Activated CD4-positive, CD25-positive, alpha-beta regulatory T cell treated with anti-CD3 and anti-CD28 coated beads, Interleukin-2, amount 50 U/mL, for 24 hours (primary cell): ENCODE measurements around the gene PLD4.

Experiments
- ATAC-seq, 2 donors: fragments of 150-1000 bp; cut with Tn5 transposase; one replicate each; pipeline ENCODE4 v1.10.0; 2021; ENCODE audit warnings: mild to moderate bottlenecking in 1 of 2, moderate library complexity in 1 of 2

PLD4 gene

DNA sequence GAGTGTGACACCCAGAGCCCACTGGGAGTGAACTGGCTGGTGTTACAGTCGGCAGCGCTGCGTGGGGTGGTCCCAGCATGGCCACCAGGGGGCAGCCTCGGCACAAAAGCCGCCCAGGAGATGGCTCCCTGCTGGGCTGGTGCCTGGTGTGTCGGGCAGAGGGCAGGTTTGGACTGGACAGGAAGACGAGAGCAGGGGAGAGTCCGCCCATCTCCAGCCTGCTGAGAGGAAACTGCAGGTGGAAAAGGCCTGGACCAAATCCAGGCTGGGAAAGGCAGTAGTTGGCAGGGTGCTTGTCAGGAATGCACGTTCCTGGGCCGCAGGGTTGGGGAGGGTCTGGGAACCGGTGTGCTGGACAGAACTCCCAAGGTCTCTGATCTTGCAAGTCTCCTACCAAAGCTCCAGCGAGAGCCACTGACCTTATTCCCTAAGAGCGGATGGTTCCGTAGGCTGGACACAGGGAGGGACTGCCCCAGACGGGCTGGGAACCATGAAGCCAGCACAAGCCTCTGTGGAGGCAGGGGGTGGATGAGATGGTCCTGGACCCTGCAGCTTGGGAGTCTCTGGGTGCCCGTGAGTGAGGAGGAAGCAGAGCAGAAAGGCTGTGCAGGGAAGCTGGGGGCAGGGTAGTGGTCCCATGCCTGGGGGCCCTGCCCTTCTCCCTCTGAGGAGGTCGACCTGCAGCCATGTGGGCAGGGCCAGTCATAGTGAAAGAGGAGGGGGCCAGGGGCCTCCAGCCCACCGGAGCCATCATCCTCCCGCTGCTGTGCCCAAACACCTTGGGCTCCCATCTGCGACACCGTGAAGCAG lies 51.7 kb downstream of the PLD4 start:
- ATAC-seq, result peak; percentile 85 to 87

DNA sequence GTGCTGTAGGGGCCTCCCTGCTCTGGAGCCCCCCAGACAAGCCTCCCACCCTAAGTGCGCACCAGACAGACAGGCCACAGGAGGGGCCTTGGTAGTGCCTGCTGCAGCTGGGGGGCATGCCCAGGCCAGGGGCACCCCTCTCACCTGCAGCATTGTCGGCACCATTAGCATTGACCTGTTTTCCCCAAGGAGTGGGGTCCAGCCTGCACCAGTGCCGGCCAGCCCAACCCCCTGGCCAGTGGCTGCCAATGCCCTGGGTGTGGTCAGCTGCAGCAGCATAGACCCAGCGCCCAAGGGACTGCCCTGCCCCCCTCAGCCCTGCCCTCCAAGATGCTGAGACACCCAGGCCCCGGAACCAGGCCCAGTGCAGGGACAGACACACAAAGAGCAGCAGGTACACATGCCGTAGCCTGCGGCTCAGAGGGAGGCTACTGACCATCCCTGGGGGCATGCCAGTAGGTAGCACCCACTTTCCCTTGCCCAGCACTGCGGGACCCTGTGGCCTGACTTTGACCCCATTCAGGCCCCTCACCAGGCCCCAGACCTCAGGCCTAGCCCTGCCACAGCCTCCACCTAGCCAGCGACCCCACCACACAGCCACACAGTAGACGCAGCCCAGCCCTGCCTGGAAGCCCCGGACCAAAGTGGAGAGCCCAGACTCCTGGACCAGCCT lies 52.5 kb downstream of the PLD4 start:
- ATAC-seq, result no peak

DNA sequence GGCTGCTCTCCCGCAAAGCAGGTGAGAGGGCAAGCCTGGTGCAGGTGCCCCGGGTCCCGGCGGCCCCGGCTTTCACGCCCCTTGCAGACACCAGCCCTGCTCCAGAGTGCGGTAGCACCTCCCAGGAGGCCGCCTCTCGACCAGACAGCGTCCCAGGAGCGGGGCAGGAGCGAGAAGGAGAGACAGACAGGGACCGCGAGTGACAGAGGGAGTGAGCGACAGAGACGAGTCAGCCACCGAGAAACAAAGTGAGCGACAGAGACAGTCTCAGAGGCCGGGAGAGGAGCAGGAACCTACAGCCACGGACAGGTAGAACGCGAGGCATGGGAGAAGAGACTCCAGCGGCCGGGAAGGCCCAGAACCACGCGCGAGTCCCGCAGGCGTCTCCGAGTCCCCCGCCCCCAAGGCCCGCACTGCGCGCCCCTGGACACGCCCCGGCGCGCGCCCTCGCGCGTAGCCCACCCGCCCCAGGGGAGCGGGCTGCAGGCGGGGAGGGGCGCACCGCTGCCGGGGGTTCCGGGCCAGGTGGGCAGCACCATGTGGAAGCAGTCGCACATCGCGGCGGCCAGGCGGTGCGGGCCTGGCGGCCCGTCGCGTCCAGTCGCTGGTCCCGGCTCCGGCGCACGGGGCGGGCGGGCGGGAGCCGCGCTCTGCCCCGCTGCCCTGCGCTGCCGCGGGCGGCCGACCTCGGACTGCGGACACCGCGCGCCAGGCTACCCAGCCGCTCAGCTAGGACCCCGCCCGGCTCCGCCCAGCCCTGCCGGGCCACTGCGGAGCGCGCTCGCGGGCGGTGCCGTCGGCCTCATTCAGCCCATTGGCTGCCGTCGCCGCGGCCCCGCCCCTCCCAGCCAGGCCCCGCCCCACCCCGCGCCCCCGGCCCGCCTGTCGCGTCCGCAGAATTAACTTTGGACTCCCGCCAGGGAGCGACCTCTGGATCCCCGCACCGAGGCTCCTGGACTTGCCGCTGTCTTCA lies 53.3 kb downstream of the PLD4 start, which contains the start of gene AHNAK2:
Gene AHNAK2, minus strand, starts transcription at position 694 of the 973 bp plus-strand sequence. Its CDS starts 137 bp downstream, at position 557.
- peak; percentile 68 to 74 for ATAC-seq

DNA sequence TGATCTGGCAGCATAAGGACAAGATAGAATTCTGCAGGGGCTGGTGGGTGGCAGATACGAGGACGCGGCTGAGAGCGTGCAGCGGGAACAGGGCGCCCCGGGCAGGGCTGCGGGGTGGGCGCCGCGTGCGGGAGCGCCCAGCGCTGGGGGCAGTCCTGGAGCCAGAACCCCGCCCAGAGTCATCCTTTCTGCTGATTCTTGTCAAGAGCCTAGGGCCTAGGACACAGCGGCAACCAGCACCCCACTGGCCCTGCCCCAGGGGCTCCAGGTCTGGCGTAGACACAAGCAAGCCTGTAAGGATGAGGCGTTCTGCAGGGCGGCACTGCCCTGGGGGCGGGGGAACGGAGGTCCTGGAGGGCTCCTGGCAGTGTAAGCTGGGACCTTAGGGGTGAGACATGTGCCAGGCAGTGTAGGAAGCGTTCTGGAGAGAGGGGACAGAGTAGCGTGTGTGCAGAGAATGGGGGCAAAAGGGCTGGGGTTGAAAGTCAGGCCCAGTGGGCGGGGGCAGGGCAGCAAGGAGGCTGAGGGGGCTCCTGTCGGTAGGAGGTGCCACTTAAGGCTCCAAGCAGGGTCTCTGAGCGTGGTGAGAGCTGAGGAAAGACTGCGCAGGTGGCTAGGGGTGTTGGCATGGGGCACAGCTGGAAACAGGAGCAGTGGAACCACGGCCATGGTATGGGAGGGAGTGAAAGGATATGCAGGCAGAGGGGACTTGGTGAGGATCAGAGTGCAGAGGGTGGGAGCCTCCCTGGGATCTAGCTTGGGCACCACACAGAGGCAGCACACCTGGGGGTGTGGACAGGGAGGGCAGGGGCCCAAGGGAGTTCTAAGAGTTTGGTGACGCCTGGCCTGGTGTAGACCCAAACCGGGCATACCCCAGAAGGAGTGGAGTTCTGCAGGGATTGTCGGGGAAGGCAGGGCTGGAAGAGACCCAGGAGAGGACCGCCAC lies 54.3 kb downstream of the PLD4 start:
- no peak for ATAC-seq

DNA sequence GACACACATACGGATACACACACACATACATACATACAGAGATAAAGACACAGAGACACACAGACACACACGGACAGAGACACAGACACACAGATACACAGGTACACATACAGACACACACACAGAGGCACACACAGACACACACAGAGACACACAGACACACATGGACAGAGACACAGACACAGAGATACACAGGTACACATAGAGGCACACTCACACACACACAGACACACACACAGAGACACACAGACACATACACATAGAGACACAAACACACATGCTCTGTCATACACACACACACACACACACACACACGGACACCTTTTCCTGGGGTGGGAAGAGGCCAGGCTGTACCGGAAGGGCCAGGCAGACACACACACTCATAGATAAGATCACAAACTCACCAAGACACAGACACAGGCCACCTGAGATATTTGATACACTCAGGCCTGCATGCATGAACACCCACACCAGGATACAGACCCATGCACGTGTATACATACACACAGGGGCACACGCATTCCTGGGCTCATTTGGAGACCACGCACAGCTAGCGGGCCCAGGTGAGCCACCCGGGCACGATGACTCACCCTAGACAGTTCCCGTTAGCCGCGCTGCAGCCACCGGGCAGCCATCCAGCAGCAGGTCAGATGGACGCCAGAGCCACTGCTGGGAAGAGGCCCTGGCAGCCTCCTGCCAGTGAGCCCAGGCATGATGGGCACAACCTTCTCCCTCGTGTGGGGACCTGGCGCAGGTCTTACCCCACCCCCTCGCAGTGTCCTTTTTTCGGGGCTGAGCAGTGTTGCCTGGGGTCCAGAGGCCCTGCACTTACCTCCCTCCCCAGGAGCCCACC lies 55.3 kb downstream of the PLD4 start:
- ATAC-seq, result no peak

DNA sequence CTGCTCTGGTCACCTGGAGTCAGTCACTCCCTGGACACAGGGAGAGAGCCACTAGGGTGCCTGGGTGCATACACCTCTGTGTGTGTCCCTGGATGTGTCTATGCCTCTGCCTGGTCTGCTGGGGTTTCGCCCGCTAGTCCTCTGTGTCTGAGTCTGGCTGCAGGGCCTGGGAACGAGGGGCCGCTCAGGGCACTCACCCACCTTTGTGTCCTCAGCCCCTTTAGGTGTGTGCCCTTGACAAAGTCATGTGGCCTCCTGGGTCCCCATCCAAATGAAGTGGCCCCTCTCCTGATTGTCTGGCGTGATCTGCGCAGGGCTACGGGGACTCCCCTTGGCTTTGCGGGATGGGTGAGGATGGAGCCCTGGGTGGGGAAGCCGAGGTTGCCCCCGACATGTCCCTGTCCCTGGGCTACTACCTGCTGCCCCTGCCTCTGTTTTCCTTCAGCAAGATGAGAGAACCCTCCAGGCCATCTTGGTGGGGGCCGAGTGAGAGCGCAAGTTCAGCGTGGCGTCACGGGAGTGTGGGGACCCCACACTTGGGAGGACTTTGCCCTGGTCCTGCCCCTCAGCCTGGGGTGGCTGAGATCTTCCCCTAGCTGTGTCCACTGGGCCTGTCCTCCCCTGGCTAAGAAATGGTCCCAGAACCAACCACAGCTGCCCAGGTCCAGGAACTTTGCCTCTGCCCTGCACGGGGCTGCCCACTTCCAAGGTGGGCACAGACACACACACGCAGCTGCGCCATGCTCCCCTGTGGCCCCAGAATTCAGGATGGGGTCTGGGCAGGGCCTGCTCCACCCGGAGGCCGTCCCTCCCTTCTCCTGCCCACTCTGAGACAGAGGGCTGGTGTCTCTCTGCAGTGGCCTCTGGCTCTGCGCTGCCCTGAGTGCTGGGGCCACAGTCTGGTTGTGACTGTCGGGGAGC lies 56.2 kb downstream of the PLD4 start:
- no peak for ATAC-seq

DNA sequence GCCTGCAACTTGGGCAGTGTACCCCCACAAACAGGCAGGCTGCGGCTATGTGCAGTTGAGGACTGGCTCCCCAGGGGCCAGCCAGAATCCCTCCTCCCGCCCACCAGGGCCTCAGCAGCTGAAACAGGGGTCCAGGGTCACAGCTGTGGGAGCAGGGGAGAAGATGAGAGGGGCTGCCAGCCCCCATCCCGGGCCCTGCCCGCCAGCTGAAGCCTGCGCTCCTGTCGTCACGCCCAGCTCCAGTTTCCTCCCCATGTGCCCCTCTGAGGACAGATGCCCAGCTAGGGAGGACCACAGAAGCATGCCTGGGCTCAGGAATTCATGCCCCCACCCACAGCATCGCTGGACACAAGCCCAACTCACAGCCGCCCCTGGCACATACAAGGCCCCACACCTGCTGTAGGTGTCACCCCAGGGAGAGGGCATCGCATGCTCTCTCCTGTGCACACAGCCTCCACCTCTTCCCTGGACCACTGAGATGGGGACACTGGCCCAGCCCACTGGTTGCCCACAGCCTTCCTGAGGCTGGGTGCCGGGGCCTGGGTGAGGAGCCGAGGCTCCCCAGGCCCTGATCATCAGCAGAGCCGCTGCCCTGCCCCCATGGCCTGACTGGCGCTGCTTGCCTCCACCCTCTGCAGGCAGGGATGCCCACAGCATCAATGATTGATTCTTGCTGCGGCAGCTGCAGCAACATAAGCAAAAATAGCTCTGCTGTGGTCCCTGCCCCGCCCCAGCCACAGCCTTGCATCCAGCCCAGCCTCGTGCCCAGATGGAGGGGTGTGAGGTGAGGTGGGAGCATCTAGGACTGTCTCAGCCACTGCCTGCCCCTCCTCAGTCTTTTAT lies 57.2 kb downstream of the PLD4 start:
- ATAC-seq, result no peak

DNA sequence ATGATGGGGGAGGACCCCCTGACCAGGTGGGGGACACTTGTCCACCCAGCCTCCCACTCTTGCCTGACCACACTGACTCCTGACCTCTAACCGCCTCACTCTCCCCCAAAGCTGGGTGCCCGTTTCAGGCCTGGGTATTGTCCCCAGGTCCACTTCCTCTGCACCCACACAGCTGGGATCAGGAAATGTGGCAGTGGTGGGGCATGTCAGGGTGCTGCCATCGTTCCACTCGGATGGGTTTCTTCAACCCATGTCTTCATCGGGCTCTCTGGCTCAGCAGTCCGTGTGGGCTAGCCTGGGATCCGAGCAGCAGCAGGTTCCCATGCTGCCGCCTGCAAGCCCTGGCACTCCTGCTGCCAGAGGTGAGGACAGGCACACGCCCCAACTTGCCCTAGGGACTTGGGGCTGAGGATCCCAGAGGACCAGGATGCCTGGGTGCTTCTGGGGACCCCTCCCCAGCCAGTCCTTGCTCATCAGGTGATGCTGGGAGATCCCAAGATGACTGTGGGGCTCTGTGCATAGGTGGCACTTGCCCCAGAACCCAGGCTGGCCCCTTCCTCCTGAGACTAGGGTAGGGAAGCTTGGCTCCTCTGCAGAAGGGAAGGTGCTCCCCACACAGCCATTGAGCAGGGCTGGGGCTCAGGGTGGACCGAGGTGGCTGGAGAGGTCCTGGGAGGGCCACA lies 58.0 kb downstream of the PLD4 start:
- no peak for ATAC-seq
